ENCODE results near the gene PLEKHA5.
"Not testable (repeated sequence)": the region's sequence is repeated elsewhere in the genome, so short reads cannot be mapped to it uniquely, and the experiment has no call there.

The PLEKHA5 gene

DNA sequence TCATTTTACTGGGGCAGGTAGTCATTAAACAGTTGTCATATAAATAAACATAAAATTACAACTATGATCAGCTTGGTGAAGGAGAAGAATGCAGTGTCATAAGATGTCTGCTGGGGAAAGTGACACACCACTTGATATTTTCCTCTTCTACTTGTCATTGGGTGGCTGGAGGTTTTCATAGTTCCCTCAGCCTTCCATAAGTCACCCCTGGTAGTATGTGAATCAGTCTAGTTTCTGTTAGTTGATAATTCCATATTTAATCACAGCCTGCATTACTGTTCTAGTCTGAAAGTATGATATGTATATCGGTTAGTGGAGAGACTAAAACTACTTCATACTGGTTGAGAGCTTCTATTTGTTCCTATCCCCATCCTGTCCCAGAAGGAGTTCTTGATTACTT is 38.2 kb downstream of the PLEKHA5 start:
- DNase-seq (ENCODE audit: low read depth), result no peak

DNA sequence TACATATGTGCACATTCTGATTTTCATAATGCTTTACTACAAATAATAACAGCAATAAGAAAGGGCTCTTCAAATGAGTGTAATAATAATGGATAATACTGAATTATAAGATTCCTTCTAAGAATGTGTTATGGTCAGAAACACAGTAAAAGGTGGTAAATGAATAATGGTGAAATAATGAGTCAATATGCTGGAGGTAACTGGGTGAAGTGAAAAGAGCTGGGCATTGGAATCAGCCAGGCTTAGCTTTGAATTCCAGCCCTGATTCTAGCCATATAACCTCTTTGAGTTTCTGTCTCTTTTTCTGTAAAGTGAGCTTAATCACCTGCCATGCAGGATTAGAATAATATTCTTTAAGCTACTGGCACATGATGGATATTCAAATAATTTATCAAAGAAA is 39.1 kb downstream of the PLEKHA5 start:
- no peak for DNase-seq (ENCODE audit: low read depth)

DNA sequence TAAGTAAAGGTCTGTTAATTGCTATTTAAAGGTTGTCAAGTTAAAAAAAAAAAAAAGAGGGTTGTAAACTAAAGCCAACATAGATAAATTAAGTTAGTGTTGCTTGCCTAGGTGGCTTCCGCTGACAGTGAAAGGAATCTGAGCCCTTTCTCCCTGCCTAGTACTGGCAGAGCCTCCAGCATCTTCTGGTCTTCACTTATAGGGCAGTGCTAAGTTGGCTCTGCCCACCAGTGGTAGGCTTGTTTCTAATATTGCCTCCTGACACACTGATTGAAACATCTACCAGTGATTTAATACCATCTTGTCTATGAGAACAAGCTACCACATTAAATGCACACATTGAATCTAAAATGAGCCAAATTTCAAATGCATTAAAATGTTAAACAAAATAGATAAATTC is 39.7 kb downstream of the PLEKHA5 start:
- no peak for DNase-seq (ENCODE audit: low read depth)

DNA sequence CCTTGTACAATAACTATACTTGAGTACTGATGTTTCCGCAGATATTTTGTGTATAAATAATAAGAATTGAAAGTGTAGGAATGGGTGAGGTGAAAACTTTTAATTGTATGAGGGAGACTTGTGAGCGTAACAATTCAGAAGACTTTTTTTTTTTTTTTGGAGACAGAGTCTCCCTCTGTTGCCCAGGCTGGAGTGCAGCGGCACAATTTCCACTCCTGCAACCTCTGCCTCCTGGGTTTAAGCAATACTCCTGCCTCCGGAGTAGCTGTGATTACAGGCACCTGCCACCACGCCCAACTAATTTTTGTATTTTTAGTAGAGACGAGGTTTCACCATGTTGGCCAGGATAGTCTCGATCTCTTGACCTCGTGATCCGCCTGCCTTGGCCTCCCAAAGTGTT is 40.8 kb downstream of the PLEKHA5 start:
- not testable (repeated sequence) for DNase-seq (ENCODE audit: low read depth)

DNA sequence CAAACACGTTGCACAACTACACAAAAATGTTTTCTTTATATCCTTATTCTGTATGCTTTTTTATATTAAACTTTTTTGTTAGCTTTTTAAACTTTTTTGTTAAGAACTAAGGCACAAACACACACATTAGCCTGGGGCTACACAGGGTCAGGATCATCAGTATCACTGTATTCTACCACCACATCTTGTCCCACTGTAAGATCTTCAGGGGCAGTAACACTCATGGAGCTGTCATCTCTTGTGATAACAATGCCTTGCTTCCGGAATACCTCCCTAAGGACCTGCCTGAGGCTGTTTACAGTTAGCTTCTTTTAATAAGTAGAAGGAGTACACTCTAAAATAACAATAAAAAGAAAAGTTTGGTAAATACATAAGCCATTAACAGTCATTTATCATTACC is 42.2 kb downstream of the PLEKHA5 start:
- DNase-seq (ENCODE audit: low read depth), result no peak

DNA sequence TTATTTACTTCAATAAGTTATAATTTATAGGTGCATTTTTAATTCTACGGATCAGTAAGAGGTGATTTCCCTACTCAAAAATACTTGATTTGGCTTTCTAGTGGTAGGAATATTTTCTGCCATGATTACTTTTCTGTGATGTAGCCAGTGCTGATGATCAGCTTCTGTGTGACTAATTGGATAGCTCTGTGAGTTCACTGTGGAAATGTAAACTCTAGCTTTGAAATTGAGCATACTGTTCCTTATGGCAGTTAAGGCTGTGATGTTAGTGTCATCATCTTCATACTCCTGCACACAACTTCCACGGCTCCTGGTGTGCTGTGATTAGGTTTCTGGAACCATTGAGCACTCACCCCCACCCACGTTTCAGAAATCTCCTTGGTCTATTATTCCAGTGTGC is 48.2 kb downstream of the PLEKHA5 start:
- no peak for DNase-seq (ENCODE audit: low read depth)

DNA sequence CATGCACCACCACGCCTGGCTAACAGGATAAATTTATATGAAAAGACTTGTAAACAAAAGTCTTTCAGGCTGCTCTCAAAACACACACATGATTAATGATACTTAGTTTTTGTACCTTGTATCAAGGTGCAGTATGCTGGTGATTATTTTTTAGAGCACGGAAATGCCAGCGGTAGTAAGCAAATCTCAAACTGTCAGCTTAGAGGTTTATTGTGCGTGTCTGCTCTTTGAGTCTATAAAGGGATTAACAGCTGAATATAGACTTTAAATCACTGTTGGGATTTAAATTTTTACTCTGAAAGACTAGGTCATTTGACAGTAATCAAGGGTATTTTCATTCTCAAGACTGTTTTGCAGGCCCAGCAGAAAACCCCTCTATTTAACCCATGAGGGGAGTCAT is 50.5 kb downstream of the PLEKHA5 start:
- no peak for DNase-seq (ENCODE audit: low read depth)

DNA sequence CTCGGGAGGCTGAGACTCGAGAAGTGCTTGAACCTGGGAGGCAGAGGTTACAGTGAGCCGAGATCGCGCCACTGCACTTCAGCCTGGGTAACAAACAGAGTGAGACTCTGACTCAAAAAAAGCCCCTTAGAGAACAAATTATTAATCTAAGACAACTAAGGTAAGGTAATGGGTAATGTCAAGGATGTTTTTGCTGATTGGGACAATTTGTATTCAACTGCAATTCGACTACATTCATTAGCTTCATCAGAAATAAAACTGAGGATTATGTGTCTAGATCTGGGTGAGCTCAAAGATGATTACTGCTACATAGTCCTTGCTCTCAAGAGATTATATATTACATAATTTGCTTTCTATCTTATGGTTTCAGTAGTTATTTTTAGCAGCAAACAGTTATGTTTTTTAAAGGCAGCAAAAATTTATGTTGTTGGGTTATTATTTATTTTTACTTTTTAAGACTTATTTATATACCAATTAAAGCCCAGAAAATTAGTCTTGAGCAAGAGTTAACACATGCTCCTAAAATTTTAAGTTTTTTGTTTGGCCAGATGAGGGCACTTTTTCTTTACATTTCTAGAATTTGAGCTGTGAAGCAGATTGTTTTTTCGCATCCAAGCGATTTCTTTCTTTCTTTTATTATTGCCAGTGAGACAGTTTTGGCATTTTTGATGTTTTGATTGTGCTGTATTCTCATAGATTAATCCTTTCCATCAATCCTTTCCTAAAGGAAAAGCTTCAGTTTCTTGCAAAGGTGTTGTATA is 52.3 kb downstream of the PLEKHA5 start:
- no peak for DNase-seq (ENCODE audit: low read depth)

DNA sequence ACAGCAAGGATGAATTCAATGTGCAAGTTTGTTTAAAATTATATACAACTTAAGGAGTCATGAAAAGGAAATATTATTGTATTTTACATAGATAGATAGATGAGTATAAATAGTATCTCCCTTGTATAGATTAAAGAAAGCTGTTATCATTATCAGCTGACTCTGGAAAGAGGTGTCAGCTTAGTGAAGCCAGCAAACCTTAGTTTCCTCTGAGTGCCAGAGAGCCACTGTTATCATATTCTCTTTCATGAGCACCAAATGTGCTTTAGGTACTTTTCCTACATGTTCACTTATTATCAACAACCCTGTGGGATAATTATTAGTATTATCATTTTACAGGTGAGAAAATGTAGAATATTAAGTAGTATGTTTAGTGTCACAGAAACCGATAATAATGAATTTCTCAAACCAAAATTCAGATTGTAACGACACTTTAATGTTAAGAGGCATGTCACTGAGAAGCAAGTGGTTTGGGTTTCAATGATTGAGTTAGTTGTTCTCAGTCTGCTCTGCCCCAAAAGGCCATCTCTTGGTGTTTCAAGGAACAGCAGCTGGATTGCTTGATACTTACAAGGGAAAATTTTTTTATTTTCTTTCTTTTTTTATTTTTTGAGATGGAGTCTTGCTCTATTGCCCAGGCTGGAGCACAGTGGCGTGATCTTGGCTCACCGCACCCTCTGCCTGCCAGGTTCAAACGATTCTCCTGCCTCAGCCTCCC is 53.7 kb downstream of the PLEKHA5 start:
- DNase-seq (ENCODE audit: low read depth), result no peak

DNA sequence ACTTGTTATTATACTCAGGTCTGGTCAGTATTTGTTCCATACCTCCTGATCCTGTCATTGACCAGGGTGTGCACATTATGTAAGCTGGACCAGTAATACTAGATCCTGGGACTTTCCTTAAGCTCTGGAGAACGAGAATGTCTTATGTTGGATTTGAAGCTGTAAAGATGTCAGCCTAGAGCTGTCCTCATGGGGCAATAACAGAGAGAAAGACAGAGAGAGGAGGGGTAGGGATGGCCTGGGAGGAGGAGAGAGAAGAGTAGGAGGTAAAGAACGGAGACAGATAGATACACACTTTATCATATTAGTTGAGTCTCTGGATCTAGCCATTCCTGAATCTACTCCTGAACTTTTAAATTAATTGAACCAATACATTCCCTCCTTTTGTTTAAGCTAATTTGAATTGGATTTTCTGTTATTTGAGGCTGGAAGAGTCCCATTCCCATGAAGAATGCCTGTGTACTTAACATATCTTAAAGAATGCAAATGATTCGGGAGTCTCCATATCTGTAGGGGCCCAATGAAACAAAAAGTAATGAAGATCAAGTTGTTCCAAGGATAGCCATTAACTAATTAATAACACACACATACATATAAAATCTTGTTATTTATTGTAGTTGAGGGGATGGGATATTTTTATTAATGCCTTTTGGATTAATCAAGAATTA is 55.9 kb downstream of the PLEKHA5 start:
- DNase-seq (ENCODE audit: low read depth), result no peak

DNA sequence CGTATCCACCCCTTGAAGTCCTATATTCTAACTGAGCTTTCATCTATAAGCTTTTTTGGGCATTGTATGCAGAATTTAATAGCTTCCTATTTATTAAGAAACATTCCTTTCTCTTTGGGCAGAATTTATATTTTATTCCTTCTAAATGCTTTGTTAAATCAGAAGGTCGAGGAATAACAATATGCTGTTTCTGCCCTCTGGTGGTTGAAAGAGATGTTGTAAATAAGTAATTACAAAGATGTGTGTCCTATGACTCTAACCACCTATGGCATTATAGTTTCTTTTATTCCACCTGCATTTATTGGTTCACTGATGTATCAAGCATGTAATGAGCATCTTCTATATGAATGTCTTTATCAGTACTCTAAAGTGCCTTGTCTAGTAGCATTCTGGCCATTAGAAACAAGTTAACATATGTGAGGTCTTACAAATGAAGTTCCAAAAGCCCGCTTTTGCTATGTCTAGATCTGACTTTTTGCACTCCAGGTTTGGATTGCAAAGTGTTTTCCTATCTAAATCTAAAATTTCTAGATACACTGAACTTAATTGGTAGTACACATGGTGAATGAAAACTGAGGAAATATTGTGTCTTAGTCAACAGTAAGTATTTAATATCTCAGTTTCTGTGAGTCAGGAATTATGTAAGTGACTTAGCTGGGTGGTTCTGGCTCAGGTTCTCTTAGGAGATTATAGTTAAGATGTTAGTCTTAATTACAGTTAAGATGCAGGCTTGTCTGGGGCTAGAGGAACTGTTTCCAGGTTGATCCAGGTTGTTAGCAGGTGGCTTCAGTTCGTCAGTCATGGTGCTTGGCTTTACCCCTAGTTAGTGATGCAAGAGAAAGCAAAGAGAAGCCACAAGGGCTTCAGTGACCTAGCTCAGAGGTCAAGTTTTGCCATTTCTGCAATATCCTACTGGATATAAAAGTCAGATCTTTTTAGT is 57.5 kb downstream of the PLEKHA5 start:
- no peak for DNase-seq (ENCODE audit: low read depth)

DNA sequence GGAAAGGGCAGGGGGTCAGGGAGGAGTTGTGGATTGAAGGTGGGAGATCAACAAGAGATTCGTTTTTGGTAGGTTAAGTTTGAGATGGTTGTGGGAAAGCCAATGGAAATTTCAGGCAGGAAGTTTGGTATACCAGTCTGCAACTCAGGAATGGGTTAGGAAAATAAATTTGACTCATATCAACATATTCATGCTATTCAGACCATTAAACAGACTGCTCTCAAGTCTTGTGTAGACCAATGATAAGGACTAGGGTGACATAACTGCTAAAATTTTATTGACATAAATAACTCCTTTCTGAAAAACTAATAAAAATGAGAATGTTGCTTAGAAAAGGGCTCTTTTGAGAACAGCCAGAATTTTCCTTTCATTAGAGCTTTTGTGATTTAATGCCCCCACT is 60.0 kb downstream of the PLEKHA5 start:
- DNase-seq (ENCODE audit: low read depth), result no peak

DNA sequence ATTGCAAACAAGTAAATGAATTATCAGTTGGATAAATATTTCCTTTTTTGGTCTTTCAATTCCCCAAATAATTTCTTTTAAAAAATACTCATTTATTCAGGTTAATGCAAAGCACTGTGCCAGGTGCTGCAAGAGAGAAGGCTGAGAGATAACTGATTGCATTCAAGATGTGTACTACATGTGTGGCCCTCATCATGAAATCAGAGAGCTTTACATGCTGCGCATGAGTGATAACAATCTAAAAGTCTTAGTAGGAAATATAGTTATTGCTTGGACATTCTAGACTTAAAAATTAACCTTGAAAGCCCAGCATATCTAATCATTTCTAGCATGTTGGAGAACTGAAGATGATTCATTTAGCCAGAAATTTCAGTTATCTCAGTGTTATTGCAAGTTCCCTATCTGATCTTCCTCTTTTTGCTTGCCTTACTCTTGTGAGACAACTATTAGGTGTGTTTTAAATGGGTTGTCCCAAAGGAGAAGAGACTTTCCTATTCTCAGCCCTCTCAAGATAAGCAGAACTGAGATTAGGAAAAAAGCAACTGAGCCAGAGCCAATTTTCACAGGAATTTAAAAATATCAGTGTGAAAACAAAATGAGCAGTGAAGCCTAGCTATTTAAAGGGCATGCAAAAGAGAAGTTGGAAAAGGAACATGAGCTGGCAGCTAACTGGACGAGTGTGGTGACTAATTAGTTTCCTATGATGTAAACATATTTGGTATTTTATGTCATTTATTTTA is 60.9 kb downstream of the PLEKHA5 start:
- DNase-seq (ENCODE audit: low read depth), result no peak

DNA sequence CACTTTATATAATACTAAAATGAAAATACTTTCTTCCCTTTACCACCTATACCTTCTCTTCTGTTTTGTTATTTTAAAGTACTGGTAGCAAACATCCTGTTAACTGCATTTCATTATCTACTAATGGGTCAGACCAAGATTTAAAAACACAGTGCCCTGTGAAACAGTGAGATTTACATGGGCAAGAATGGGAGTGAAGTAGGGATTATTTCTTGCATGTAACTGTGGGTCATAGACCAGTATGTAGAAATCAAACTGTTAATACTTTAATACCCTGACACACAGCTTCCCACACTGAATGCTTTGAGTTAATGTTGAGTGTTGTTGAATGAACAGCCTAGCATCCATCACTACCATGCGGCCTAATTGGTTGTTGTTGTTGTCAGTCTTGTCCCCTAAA is 61.6 kb downstream of the PLEKHA5 start:
- no peak for DNase-seq (ENCODE audit: low read depth)

DNA sequence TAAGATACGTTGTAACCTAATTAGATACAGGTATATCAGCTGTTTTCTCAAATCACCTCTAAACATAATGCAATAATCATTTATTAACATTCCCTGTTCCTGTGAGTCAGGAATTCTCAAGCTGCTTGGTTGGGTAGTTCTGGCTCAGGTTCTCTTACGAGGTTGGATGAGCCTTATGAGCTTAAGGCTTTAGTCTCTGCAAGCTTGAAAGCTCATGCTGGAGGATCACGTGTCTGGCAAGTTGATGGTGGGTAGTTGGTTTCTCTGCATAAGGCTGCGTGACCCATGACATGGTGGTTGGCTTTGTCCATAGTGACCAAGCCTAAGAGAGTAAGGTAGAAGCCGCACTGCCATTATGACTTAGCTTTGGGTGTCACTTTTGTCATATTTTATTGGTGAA is 62.0 kb downstream of the PLEKHA5 start:
- no peak for DNase-seq (ENCODE audit: low read depth)

DNA sequence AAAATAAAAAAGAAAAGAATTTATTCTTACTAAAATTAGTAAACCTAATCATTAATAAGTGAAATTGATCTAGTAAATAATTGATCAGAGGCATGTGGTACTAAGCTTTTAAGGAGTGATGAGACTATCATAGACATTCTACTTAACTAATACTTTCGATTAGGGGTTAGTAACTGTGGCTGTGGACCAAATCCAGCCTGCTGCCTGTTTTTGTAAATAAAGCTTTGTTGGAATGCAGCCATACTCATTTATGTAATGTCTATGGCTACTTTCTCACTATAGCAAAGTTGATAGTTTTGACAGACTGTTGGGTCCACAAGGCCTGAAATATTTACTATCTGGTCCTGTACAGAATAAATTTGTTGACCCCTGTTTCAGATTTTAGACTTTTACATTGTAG is 63.2 kb downstream of the PLEKHA5 start:
- no peak for DNase-seq (ENCODE audit: low read depth)

DNA sequence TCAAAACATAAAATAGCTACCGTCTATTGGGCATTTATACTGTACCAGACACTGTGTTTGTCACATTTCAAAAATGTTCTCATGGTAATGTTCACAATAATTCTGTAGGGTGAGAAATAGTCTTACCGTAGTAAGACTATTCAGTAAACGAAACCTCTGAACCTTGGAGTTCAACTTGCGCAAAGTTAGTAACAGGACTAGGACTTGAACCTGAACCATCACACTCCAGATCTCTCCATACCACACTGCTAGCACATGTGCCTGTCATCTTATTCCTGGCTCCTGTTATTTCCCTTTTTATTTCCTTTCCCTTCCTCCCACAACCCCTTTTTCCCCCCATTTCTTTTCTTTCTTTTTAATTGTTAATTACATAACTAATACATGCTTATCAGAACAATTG is 65.4 kb downstream of the PLEKHA5 start:
- DNase-seq (ENCODE audit: low read depth), result no peak

DNA sequence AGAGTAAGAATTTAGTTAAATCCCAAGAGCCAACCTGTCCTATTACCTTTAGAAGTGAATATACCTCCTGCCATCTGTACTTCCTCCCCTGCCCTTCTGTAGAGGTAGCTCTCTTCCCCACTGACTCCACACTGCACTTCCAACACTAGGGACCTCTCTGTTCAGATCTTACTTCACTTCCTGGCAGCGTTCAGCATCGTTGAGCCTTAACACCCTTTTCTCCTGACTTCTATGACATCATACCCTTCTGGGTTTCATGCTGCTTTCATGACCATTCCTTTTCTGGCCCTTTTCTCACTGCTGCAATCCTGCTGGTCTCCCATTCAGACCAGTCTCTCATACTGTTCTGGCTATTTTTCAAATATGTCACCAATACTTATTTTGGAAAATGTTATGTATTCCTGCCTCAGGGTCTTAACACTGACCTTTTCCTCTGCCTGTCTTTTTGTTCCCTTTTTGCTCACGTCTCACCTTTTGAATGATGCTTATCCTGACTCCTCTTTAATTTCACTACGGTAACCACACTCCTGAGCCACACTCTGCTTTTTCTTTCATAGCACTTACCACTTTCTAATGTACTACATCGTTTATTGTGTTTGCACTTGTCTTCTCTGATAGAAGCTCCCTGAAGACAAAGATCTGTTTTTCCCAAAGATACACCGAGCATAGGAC is 67.6 kb downstream of the PLEKHA5 start:
- no peak for DNase-seq (ENCODE audit: low read depth)

DNA sequence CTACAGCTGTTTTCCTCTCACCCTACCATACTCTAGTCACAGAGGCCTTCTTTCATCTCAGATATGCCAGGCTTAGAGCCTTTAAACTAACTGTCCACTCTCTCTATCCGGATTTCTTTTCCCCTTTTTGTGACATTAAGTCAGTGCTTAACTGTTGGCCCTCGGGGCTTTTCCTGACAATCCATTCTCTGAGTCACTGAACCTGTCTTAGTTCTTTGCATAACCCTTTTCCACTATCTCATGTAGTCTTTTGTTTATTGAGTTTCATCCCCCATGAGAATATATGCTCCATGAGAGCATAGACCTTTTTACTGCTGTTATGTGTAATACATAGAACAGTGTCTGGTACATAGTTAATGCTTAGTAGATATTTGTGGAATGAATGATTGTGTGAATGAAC is 68.7 kb downstream of the PLEKHA5 start:
- DNase-seq (ENCODE audit: low read depth), result no peak

DNA sequence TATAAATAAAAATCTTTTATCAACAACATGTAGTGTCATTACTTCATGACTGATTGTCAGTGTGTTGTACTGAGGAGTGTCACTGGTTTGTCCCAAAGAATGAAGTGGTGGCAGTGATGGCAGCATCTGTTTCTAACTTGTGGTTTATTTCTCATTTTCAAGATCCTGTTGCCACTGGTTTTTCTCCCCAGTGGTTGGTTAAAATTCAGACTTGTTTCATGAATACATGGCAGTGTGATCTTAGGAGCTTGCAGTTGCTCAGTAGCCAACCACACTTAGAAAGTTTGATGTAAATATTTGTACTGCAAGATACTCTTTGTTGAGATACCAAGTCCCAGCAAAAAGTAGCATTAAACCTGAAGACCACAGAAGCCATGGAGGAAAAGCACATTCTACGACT is 69.8 kb downstream of the PLEKHA5 start:
- no peak for DNase-seq (ENCODE audit: low read depth)

DNA sequence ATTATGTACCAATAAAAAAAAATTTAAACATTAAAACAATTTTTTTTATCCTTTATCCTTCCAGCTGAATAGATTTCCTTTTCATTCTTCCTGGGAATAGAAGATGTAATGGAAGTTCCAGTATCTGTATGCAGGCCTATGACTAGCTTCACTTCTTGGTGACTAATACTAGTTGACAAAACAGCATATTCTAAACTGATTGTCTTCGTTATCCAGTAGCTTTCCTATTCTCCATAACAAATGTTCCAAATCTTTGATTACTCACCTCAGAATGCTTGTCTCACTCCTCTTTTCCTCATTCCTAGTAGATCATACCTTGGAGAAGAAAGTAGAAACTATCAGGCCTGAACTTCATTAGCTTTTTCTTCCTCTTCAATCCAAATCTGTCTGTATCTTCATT is 70.7 kb downstream of the PLEKHA5 start:
- no peak for DNase-seq (ENCODE audit: low read depth)
